C4-2B (cell line): ENCODE data around the gene ESRRB.

Source experiments
- H3K27ac ChIP-seq: fragments of 450-650 bp; 2 replicates; pipeline ENCODE4 v1.5.1; 2017
- ZFX ChIP-seq: fragments of 450-650 bp; IDR thresholded peaks from 2 replicates; pipeline ENCODE4 v1.6.1; 2017
- TF ChIP-seq, protein P1 (sequence below): fragments of 450-650 bp; conservative IDR thresholded peaks from 2 replicates; pipeline ENCODE4 v1.5.1; 2017; ENCODE audit warnings: mild to moderate bottlenecking

Gene ESRRB

DNA sequence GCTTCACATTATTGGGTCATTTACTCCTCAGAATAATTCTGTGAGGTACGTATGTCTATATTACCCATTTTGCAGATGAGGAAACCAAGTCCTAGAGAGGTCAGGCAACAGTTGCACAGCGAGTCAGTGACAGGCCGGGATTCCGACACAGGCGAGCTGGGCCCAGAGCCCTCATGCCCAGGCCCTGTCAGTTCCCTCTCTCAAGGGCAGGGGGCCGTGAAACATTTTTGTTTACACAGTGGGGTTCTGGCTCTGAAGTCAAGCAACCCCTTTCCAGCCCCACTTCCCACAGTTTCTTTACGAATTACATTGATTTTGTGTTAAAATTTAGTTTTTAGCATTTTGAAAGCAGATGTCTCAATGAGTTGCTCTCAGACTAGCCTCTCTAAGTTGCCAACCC lies 46.7 kb downstream of the ESRRB start:
- no peak for TF ChIP-seq ZFX
- TF ChIP-seq, protein P1, sequence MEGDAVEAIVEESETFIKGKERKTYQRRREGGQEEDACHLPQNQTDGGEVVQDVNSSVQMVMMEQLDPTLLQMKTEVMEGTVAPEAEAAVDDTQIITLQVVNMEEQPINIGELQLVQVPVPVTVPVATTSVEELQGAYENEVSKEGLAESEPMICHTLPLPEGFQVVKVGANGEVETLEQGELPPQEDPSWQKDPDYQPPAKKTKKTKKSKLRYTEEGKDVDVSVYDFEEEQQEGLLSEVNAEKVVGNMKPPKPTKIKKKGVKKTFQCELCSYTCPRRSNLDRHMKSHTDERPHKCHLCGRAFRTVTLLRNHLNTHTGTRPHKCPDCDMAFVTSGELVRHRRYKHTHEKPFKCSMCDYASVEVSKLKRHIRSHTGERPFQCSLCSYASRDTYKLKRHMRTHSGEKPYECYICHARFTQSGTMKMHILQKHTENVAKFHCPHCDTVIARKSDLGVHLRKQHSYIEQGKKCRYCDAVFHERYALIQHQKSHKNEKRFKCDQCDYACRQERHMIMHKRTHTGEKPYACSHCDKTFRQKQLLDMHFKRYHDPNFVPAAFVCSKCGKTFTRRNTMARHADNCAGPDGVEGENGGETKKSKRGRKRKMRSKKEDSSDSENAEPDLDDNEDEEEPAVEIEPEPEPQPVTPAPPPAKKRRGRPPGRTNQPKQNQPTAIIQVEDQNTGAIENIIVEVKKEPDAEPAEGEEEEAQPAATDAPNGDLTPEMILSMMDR, result no peak

DNA sequence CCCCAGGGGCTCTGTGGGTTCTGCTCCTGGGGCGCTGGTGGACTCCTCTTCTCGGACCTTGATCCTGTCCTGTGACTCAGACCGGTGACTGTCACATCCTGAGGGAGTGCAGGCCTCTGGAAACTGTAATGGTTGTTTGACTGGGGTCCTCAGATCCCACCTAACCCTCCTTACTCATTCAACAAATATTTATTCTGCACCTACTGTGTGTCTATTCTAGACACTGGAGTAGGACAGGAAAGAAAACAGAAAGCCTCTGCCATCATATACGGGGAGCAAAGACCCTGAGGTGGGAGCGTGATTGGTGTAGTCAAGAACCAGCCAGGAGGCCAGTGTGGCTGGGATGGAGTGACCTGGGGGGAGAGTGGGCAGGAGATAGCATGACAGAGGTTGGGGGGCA lies 47.6 kb downstream of the ESRRB start:
- no peak for TF ChIP-seq ZFX
- TF ChIP-seq, protein P1, result no peak
- no peak overlapping the region for H3K27ac ChIP-seq

More for the DNA sequence above, 46.7 kb downstream of the ESRRB start:
- H3K27ac ChIP-seq, result no peak overlapping the region

DNA sequence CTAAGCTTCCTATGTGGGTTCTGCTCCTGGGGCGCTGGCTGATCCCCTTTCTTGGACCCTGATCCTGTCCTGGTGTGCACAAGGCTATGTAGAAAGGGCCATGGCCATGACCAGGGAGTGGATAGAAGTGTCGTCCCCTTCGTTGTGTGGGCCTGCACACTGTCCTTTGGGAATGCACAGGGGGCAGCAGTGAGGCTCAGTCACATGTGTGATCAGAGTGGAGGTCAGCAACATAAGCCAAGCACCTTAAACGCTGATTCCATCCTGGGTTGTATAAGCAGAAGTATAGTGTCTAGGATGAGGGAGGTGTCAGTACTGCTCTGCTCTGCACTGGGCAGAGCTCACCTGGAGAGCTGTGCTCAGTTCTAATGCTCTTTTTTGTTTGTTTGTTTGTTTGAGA lies 48.4 kb downstream of the ESRRB start:
- TF ChIP-seq, protein P1, result no peak
- TF ChIP-seq ZFX, result no peak
- H3K27ac ChIP-seq, result no peak overlapping the region

DNA sequence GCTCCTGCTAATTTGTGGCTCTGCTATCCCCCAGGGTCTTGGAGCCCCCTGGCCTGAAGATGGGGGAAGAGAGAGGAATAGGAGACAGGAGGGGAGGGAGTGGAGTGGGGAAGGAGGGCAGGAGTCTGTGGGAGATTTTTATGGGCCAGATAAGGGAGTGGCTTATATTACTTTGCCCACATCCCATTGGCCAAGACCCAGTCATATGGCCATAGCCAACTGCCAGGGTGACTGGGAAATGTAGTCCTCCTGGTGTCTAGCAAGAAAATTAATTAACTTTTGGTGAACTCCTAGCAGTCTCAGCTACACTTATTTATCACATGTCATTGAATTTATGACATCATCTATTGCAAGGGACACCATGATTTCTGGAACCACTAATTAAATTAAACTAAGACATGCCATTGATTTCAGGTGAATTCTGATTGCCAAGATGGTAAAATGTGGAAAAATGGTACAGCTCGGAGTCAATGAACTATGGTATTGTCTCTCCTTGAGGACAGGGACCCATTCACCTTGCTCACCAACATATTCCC lies 50.3 kb downstream of the ESRRB start:
- no peak overlapping the region for H3K27ac ChIP-seq
- no peak for TF ChIP-seq ZFX
- TF ChIP-seq, protein P1, result no peak

DNA sequence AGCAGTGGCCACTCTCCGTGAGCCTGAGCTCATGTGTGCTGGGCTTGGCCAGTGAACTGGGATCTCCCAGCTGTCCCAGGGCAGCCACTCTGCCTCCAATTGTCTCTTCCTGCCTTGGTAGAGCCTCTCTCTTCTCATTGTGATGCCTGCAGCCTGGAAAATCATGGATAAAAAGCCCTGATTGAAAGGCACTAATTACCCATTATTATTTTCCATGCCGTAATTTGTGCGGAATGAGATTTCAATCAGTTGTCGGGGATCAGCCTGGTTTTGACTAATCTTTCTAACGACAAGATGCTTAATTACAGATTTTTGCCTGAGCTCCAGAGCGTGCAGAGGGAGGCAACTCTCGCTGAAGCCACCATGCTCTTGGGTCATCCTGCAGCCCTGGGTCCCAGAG lies 52.7 kb downstream of the ESRRB start:
- H3K27ac ChIP-seq, result no peak overlapping the region
- TF ChIP-seq ZFX, result no peak
- TF ChIP-seq, protein P1, result no peak

DNA sequence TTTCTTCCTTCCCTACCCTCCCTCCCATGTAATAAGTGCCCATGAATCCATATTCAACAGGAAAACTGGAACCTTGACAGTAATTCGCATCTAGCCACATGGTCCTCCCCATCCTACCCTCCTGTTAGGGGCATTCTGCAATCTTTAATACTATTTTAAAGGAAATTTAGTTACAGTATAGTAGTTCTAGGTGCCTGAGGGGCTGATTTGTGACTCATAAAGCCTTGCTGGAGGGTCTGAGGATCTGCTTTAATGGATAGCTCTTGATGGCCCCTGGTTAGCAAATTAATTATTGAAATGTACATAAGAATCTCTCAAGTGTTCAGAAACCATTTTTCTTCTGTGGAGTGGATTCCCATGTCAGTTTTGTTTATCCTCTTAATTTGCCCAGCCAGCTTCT lies 54.1 kb downstream of the ESRRB start:
- TF ChIP-seq ZFX, result no peak
- TF ChIP-seq, protein P1, result no peak
- no peak overlapping the region for H3K27ac ChIP-seq

DNA sequence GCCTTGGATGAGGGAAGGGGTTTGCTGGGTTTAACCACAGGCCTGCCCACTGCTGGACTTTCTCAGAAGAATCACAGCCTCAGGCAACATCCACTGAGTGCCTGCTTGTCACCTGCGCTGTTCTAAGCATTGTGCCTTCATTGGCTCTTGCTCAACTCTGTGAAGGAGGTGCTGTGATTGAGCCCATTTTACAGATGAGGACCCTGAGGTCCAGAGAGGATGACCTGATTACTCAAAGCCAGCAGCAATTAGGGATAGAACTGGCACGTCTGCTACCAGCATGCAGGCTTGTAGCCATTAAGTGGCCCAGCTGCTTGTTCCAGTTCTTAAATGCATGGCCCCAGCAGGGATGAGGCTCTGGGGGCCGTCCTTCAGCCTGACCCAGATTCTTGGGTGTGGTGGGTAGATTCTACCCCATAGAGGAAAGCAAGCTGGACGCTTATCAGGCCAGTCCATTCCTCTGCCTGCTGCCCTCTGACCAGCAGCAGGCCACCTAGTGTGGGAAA lies 54.6 kb downstream of the ESRRB start:
- no peak for TF ChIP-seq ZFX
- TF ChIP-seq, protein P1, result no peak
- no peak overlapping the region for H3K27ac ChIP-seq
